DMS 273 treated with DMSO at 0.1 percent for 48 hours (cell line): ENCODE data around the gene TBK1.
A peak's percentile ranks its signal among the peaks of the same experiment; 100 is the strongest.

Experiments used
- DNase-seq: peaks from one replicate; lab custom pipeline; 2025; lab: John Stamatoyannopoulos, UW

TBK1 gene

DNA sequence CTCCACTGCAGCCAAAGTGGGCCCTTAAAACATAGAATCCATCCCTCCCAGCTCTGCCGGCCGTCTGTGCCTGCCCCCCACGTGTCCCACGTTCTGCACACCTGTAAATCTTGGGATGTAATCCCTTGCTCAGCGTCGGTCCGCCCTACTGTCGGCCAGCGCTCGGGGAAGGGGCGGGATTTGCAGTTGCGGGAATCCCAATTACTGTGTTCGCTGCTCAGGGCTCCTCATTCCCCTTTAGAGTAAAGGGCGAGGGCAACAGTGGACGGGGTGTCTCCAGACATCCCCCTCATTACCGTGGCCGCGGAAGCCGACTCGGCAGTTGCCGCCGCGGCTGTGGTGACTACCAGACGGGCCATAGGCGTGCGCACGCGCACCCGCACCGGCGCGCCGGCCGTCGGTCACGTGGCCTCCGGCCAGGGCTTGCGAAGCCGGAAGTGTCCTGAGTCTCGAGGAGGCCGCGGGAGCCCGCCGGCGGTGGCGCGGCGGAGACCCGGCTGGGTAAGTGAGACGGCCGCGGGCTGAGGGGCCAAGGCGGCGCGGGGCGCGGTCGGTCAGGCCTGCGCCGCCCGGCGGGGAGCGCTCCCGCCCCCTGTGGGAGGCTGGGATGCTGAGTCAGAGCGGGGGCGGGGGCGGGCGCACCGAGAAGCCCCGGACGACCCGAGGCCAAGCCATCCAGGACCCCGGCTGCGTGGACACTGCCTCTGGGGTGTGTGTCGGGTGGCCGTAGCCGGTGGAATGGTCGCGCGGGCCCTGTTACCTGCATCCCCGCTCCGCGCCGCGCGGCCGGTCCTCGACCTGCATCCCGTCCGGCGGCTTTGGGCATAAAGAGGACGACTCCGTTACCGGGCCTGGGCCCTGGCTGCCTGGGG lies at the start of gene TBK1:
TSS of gene TBK1 (plus strand) at position 434 of the 872 bp plus-strand sequence. CDS start 3,751 bp downstream, outside the sequence.
- DNase-seq, result peak; percentile 59

DNA sequence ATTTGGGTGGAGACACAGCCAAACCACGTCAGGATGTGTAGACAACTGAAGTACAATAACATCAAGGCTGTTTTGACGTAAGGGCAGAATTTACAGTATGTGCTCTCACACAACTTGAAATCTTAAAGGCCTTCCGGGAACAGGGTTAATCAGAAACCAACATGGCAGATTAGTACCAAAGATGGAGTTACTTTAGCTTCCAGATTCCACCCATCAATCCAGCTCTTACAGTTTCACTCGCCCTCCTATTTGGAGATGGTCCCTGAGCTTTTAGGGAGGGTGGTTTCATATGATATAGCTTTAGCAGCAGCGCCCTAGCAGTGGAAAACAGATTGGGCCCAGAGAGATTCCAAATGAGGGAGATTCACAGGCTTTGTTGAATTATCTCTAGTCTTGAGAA lies 49.7 kb upstream of the TBK1 start:
- no peak for DNase-seq

DNA sequence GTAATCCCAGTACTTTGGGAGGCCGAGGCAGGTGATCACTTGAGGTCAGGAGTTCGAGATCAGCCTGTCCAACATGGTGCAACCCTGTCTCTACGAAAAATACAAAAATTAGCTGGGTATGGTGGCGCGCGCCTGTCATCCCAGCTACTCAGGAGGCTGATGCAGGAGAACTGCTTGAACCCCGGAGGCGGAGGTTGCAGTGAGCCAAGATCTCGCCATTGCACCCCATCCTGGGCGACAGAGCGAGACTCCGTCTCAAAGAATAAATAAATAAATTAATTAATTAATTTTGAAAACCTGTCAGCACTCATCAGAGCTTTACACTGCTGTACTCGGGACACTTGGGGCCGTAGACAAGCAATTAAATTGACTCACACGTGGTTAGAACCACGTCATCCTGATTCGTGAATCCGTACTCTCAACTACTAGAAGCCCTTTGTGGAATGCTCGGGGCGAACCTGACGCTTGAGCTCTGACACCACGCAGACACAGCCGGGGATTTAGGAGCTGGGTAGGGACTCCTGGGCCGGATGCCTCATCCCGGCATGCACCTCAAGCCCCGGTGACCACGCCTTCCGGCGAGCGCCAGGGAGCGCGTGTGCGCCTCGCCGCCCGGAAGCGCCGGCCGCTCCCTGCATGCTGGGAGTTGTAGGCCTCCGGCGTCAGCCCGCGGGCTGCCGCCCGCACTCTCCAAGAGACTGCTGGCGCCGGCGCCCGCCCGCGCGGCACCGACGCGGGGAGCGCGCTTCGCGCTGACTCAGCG lies 48.0 kb upstream of the TBK1 start, which contains the start of gene XPOT:
TSS of gene XPOT (plus strand) at position 686 of the 763 bp plus-strand sequence. CDS start 5,644 bp downstream, outside the sequence.
- peak; percentile 76 for DNase-seq

DNA sequence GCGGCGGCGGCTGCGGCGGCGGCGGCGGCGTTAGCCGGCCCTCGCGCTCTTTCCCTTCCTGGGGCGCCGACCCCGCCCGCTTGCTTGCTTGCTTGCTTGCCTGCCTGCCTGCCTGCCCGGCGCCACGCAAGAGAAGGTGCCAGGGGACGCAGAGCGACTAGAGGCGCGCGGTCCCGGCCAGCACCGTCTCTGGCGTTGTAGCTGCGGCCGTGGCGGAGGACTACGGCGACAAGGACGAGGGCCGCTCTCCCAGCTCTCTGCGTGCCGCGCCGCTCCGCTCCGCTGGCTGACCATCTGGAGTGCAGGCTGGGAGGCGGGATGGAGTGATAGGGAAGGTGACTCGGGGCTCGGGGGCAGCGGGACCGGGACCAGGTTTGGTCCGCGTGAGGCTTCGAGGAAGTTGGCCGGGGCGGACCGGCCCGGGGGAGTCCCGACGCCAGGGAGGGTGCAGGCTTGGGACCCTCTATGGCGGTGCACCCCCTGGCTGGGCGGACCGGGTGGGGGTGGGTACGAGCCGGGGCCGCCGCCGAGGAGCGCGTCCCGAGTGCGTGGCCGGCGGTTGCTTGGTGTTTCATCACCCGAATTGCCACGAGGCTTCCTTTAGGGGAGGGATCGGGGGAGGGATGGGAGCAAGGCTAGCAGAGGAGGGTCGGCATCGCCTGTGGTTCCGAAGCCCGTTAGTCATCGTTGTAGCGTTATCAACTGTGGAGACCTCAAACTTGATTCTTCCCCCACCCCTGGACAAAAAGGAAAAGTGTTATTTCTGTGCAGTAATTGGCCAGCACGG lies 47.3 kb upstream of the TBK1 start:
- DNase-seq, result no peak

DNA sequence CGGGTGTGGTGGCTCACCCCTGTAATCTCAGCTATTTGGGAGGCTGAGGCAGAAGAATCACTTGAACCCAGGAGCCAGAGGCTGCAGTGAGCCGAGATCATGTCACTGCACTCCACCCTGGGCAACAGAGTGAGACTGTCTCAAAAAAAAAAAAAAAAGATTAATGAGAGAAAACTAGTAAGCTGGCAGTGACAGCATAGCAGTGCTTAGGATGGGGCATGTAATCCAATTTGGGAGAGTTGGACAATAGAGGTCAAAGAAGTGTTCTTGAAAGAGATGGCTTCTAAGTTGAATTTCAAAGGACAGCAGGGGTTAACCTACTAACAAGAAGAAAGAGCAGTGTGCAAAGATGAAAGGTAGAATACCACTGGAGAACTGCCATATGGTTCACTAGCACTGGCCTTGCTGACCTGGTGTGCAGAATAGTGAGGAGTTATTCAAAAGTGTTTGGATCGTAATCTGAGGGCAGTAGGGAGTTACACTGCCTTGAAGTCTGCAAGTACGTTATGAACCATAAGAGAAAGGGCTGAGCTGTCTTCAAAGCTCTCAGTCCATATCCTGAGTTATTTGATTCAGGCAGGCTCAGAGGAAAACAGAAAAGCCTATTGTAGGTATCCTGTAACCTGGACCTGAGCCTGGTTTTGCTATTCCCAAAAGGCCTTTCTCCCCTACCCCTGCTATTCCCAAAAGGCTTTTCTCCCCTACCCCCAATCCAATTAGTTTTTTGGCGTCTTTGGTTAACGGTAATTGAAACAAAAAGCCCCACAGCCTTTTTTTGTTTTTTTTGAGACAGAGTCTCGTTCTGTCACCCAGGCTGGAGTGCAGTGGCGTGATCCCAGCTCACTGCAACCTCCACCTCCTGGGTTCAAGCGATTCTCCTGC lies 44.3 kb upstream of the TBK1 start:
- DNase-seq, result no peak

DNA sequence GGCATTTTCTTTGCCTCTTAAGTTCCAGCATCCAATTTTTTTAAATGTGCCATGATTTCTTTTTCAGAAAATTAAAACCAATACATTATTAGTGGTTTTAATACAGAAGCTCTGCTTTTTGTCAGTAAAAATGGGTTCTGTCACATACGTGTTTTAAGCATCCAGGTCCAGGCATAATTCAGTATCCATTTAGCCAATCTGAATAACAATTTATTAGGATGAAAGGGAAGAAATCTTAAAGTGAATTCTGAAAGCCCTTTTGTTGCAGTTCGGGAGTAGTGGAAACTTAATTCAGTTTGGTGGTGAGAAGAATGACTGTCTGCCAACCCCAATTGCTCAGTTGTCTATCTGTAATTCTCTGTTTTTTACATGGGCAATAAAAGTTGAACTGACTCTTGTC lies 40.5 kb upstream of the TBK1 start:
- DNase-seq, result no peak

DNA sequence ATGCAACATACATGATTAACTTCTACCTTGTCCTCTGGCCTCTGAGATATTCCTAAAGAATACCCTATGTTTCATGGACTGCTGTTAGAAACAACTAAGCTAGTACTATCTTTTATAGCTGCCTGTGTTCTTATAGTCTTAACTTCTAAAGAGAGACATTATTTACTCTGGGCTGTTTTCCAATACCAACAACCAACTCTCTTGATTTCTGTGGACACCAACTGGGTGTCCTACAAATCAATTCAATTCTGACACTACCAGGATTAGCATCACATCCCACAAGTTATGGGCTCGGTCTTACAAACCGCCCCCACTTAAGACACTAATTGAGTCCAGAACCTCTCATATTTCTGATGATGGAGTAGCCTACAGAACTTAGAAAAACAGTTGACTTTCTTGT lies 39.5 kb upstream of the TBK1 start:
- DNase-seq, result no peak

DNA sequence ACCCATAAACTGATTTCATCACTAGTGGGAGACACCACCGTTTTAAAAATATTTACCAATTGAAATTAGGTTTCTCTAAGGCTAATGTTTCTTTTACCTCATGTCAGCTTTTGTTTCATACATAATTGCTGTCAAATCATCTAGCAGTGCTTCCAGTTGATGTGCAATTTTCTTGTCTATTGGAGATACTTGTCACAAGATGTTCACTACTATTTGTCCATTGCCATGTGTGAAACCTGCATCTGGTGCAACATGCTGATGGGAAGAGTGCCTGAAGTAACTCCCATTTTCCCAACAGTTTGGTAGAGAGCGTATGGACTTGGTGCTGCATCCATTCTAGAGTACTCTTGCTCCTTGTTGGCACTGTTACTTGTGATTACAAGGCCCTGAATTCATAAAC lies 38.0 kb upstream of the TBK1 start:
- no peak for DNase-seq

DNA sequence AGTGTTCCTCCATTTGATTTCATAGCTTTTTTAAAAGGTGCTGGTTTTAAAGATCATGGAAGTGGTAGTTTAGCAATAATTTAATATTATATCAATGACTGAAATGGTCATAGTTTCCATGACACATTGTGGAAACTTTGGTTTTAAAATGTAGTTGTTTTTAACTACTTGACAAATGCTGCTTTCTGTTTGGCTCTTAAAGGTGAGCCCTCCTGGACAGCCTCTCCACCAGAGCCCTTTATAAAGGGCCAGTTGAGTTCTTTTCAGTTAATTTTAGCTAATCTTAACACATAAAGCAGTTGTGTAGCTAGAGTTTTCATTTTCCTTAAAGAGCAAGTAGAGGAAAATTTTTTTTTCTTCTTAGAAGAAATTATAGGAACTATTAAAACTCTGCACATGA lies 33.7 kb upstream of the TBK1 start:
- DNase-seq, result no peak

DNA sequence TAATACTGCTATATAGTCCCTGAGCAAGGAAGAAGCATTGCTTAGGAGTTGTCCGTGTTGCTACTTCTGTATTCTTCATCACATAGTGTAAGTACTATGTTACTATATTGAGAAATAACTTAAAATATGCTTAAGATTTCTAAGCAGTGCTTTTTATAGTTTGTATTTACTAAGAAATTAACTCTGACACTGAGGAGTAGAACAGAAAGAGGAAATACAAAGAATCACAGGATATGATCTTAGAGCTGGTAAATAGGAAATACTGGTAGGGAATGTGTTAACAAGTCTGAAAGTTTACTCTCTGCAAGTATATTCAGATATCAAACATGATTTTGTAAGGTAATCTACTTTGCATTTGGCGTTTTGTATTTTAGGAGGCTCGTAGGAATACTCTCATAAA lies 32.2 kb upstream of the TBK1 start:
- DNase-seq, result no peak

DNA sequence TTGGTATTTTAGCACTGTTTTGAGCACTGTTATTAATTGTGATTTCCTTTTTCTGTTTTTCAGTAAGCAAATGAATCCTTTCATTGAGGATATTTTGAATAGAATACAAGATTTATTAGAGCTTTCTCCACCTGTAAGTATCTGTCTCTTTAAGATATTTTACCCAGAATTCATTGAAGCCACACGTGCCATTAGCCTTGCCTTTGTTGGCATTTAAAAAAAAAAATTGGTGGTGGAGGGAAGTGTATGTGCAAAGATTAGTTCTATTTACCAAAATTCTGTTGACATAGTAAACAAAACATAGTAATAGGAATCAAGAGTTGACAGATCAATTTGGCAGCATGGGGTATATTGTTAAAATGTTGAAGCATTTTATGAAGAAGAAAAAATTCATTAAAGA lies 23.9 kb upstream of the TBK1 start:
- DNase-seq, result no peak

DNA sequence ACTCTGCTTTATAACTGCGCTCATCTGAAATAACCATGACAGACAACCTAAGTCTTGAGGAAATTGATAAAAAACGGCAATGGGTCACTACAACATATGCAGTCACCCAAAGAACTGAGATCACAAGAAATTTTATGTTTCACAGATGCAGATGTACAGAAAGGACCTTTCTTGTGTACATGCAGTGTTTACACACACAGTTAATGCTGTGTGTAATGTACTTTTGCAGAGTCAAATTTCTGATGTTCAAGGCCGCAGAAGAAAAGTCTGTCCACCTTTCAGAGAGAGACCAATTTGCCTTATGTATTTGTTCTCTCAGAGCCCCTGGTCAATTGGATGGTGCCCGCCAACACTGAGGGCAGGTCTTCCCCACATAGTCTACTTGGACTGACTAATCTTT lies 23.0 kb upstream of the TBK1 start:
- DNase-seq, result no peak

DNA sequence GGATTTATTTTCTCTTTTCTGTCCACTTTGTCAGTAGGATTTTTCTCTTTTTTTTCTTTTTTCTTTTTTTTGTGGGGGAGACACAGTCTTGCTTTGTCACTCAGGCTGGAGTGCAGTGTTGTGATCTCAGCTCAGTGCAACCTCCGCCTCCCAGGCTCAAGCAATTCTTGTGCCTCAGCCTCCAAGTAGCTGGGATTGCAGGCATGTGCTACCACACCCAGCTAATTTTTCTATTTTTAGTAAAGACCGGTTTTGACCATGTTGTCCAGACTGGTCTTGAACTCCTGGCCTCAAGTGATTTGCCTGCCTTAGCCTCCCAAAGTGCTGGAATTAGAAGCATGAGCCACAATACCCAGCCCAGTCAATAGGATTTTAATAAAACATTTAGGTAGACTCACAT lies 21.0 kb upstream of the TBK1 start:
- no peak for DNase-seq

DNA sequence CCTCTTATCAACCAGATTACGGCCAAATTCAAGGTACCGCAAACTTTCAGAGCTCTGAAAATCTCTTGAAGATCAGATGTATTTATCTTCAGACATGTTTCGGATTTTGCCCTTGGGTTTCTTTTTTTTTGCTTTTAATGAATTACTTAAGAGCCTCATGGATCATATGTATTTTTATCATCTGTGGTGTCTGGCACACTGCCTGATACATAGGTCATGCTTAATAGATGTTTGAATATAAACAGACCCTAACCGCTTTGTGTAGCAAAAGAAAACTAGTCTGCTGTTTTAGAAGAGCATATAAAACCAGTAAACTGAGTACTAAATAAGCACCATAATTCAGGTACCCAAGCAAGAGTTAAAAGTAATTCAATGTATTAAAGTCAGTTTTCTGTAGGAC lies 20.1 kb upstream of the TBK1 start:
- DNase-seq, result no peak

DNA sequence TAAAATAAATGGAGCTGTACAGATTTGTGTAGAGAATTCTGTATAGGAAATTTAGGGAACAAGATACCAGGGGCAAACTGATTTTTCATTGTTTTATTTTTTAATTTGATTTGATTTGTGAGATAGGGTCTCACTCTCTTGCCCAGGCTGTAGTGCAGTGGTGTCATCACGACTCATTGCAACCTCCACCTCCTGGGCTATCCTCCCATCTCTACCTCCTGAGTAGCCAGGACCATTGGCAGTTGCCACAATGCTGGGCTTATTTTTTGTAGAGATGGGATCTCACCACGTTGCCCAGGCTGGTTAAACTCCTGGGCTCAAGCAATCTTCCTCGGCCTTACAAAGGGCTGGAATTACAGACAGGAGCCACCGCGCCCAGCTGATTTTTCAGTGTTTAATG lies 18.0 kb upstream of the TBK1 start:
- no peak for DNase-seq

DNA sequence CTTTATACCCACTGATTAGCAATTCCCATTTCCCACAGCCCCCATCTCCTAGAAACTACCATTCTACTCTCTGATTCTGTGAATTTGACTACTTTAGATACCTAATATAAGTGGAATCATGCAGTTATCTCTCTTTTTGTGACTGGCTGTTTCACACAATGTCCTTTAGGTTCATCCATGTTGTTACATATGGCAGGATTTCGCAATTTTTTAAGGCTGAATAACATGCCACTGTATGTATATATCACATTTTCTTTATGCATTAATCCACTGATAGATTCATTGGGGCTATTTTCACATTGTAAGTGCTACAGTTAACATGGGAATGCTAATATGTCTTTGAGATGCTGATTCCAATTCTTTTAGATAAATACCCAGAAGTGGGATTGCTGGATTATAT lies 11.8 kb upstream of the TBK1 start:
- no peak for DNase-seq

DNA sequence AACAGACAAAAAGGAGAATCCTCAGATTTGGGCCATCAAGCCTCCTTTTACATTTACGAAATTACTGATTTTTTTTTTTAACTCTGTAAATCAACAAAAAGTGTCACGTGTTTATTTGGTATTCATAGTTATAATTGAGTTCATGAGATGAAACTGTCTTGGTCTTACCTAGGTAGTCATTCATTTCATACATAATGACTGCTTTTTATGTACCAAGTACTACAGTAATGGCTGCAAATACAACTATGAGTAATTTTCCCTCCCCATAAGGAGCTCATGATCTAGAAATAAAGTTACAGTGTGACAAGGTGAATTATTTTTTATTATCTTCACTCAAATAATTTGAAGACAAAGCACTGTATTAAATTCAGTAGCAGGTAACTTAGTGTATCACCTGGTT lies 6.4 kb upstream of the TBK1 start:
- DNase-seq, result no peak

DNA sequence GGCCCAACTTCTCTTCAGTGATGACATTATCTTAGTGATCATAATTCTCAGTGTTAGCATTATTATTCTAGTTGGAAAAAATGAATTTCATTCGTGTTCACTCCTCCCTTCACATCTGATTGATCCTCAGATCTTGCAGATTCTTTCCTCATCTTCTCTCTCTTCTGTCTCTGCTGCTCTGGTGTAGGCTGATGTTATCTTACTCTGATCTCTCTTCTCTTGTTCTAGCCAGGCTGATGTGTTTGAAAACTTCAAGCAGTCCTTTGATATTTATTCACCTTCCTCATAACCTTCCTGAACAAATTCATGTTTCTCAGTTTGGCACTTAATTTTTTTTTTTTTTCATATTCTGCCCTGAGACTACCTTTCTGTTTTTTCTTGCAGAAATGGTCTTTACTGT lies 5.6 kb upstream of the TBK1 start:
- DNase-seq, result no peak

DNA sequence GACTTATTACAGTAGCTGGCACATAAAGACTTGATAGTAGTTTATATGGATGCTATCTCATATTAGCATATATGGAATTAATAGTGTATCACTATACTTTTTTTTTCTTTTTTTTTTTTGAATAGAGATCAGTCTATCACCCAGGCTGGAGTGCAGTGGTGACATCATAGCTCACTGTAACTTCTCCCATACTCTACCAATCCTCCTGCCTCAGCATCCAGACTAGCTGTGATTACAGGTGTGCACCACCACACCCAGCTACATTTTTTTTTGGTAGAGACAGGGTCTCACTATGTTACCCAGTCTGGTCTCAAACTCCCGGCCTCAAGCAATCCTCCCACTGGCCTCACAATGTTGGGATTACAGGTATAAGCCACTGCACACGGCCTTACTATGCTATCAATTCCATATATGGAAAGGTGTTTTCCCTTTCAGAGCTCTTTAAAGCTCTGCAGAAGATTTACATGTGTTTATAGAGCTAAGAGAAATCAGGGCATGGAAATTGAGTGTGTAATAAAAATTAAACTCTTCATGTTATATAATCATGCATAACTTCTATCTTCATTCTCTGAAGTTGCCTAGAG lies 1.8 kb upstream of the TBK1 start:
- no peak for DNase-seq

DNA sequence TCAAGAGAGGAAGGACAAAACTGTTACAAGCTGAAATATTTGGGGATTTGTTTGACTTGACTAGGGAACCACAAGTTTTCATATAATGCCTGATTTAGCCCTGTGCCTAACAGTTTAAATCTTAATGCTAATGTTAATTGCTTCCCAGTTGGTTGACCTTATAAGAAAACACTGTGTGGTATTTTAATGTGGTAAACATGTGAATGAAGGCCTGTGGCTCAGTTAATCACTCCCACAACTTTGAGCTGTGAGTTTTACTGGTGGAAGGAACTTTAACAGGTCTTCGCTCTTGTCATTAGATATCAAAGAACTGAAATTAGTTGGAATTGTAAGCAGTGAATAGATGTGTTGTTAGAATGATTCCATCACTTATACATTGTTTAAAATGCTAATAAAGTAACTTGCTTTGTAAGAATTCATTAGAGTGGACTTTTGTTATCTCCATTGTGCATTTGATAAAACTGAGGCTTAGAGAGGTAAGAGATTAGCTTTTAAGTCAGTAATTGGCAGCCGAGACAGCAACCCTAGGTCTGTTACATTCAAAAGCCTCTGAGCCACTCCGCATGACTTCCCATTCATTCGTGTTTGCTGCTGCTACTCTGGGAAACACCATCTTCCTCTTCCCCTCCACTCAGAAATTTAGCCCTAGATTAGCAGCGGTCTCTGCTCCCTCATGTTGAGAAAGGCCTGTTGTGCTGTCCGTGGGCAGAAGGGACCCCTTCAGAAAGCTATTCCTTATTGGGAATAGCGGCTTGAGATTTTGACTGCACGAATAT lies 1.0 kb upstream of the TBK1 start:
- DNase-seq, result no peak
